IPS-NIHi7 (cell line): ENCODE measurements around the gene CCDC178.
"Not testable (repeated sequence)": the region's sequence is repeated elsewhere in the genome, so short reads cannot be mapped to it uniquely, and the experiment has no call there.

Experiments
- DNase-seq: peaks from one replicate; pipeline ENCODE4 v3.0.0; 2012; ENCODE audit warnings: mixed read lengths; ENCODE audit errors: extremely low spot score

The CCDC178 gene

GRCh38 chr18:33231474-33232317, 208.8 kb downstream of the CCDC178 start:
- DNase-seq: peak; percentile 72

- no peak for DNase-seq
These were observed 228.2 kb downstream of the CCDC178 start for GRCh38 chr18:33212363-33212762.

- DNase-seq: peak; percentile 27
These were observed 229.8 kb downstream of the CCDC178 start for GRCh38 chr18:33210575-33211189.

- no peak for DNase-seq
These were observed 234.7 kb downstream of the CCDC178 start for GRCh38 chr18:33205777-33206176.

- DNase-seq: peak; percentile 65
These were observed 239.0 kb downstream of the CCDC178 start for GRCh38 chr18:33201509-33201926.

GRCh38 chr18:33195795-33196194, 244.7 kb downstream of the CCDC178 start:
- DNase-seq: no peak

GRCh38 chr18:33194793-33195192, 245.7 kb downstream of the CCDC178 start:
- no peak for DNase-seq

GRCh38 chr18:33184958-33185357, 255.6 kb downstream of the CCDC178 start:
- peak; percentile 28 for DNase-seq

- no peak for DNase-seq
These were observed 256.3 kb downstream of the CCDC178 start for GRCh38 chr18:33184175-33184574.

GRCh38 chr18:33183136-33183535, 257.4 kb downstream of the CCDC178 start:
- no peak for DNase-seq

GRCh38 chr18:33181016-33181415, 259.5 kb downstream of the CCDC178 start:
- DNase-seq: no peak

GRCh38 chr18:33169218-33169617, 271.3 kb downstream of the CCDC178 start:
- DNase-seq: no peak

GRCh38 chr18:33164121-33164520, 276.4 kb downstream of the CCDC178 start:
- DNase-seq: not testable (repeated sequence)

- no peak for DNase-seq
These were observed 279.4 kb downstream of the CCDC178 start for GRCh38 chr18:33161131-33161530.

- no peak for DNase-seq
These were observed 281.4 kb downstream of the CCDC178 start for GRCh38 chr18:33159151-33159550.

- DNase-seq: no peak
These were observed 282.6 kb downstream of the CCDC178 start for GRCh38 chr18:33157893-33158292.

- no peak for DNase-seq
These were observed 283.5 kb downstream of the CCDC178 start for GRCh38 chr18:33156906-33157470.

GRCh38 chr18:33154049-33154448, 286.5 kb downstream of the CCDC178 start:
- DNase-seq: no peak

- DNase-seq: no peak
These were observed 288.1 kb downstream of the CCDC178 start for GRCh38 chr18:33152376-33152775.

GRCh38 chr18:33147811-33148210, 292.7 kb downstream of the CCDC178 start:
- not testable (repeated sequence) for DNase-seq

- DNase-seq: no peak
These were observed 294.5 kb downstream of the CCDC178 start for GRCh38 chr18:33146014-33146413.

GRCh38 chr18:33135951-33136660, 304.4 kb downstream of the CCDC178 start:
- no peak for DNase-seq
